Neural progenitor cell (in vitro differentiated cells): Measurements from ENCODE around the gene SLC5A2.

Source experiments
- EZH2phosphoT487 ChIP-seq: fragments of 200-600 bp; sonication (generic); IDR thresholded peaks from 2 replicates; pipeline ENCODE4 v1.6.1; 2017; ENCODE audit warnings: antibody characterized with exemption
- TF ChIP-seq, protein P1 (sequence below): fragments of 200-600 bp; sonication (generic); IDR thresholded peaks from 2 replicates; pipeline ENCODE4 v1.5.1; 2017; ENCODE audit warnings: antibody characterized with exemption, mild to moderate bottlenecking

- TF ChIP-seq, protein P1, sequence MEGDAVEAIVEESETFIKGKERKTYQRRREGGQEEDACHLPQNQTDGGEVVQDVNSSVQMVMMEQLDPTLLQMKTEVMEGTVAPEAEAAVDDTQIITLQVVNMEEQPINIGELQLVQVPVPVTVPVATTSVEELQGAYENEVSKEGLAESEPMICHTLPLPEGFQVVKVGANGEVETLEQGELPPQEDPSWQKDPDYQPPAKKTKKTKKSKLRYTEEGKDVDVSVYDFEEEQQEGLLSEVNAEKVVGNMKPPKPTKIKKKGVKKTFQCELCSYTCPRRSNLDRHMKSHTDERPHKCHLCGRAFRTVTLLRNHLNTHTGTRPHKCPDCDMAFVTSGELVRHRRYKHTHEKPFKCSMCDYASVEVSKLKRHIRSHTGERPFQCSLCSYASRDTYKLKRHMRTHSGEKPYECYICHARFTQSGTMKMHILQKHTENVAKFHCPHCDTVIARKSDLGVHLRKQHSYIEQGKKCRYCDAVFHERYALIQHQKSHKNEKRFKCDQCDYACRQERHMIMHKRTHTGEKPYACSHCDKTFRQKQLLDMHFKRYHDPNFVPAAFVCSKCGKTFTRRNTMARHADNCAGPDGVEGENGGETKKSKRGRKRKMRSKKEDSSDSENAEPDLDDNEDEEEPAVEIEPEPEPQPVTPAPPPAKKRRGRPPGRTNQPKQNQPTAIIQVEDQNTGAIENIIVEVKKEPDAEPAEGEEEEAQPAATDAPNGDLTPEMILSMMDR, result no peak
- TF ChIP-seq EZH2phosphoT487, result no peak
These were observed 52.8 kb downstream of the SLC5A2 start for GRCh38 chr16:31535737-31536136.
